Endothelial cell of umbilical vein (primary cell): ENCODE results near the gene FUBP3. TPM values are rescaled to one million over a fixed set of nuclear protein-coding genes. Genes with fewer than 3 reads are reported as not detected.

ENCODE experiments used
- BruUV-seq: library from RNA; stranded (reverse); fragments of 400-500 nt; replicated peaks from 2 replicates; lab custom pipeline; 2021; lab: Mats Ljungman, UMichigan
- CTCF ChIA-PET: fragments of 300-600, 350-600 bp; sonication (Branson Sonifier 250); formaldehyde crosslinking; loops from one replicate; lab custom pipeline; 2021; ENCODE audit warnings: antibody characterized with exemption, inconsistent platforms; lab: Charles Lee
- POLR2A ChIA-PET: fragments of 300-600, 350-600 bp; sonication (Branson Sonifier 250); formaldehyde crosslinking; loops from one replicate; lab custom pipeline; 2021; ENCODE audit warnings: antibody characterized with exemption, inconsistent platforms; lab: Charles Lee
- DNase-seq: peaks from one replicate; pipeline ENCODE4 v3.0.0-alpha.2; 2011; ENCODE audit warnings: low read depth, low spot score
- FAIRE-seq: peaks from 2 replicates; lab custom pipeline; 2011; peaks lifted over from hg19 to GRCh38; lab: Jason Lieb, UNC
- H2AFZ ChIP-seq: 2 replicates; pipeline ENCODE4 v1.6.0; 2012; ENCODE audit warnings: low read depth, low read length, control low read depth, inconsistent platforms
- H3K27ac ChIP-seq: 2 replicates; pipeline ENCODE4 v1.5.1; 2011; ENCODE audit warnings: low read depth, mild to moderate bottlenecking, control low read depth, low read length, moderate library complexity; ENCODE audit not compliant: insufficient read depth
- H3K27me3 ChIP-seq, 2 experiments: 2 replicates each; pipeline versions ENCODE4 v1.6.0 to v1.6.1; 2011; ENCODE audit warnings: low read length in 2 of 2, mixed read lengths in 1 of 2; ENCODE audit not compliant: control insufficient read depth in 2 of 2, insufficient read depth in 2 of 2
- H3K36me3 ChIP-seq, 2 experiments: 2 replicates in 1 of 2; 3 replicates in 1 of 2; pipeline ENCODE4 v1.5.1; 2011; ENCODE audit warnings: low read length in 2 of 2, mild to moderate bottlenecking in 1 of 2, moderate library complexity in 1 of 2; ENCODE audit not compliant: control insufficient read depth in 2 of 2, insufficient read depth in 2 of 2; ENCODE audit errors: extremely low read depth in 1 of 2
- H3K4me1 ChIP-seq: 3 replicates; pipeline ENCODE4 v1.5.1; 2011; ENCODE audit warnings: mild to moderate bottlenecking, low read length; ENCODE audit not compliant: control insufficient read depth, insufficient read depth; ENCODE audit errors: extremely low read depth
- H3K4me2 ChIP-seq: 2 replicates; pipeline ENCODE4 v1.6.1; 2011; ENCODE audit warnings: low read length, control low read depth, mixed read lengths; ENCODE audit not compliant: insufficient read depth
- H3K4me3 ChIP-seq, 3 experiments: fragments of 200-600 bp in 1 of 3; sonication (generic), shearing (Covaris generic) in 1 of 3; replicated peaks in 1 of 3; 2 replicates each; pipeline ENCODE4 v1.5.1; 2011 to 2016; ENCODE audit warnings: control low read depth in 3 of 3, low read length in 3 of 3, mild to moderate bottlenecking in 2 of 3, inconsistent platforms in 1 of 3, low read depth in 1 of 3, moderate library complexity in 1 of 3; ENCODE audit not compliant: insufficient read depth in 1 of 3
- H3K79me2 ChIP-seq: 2 replicates; pipeline ENCODE4 v1.6.0; 2012; ENCODE audit warnings: low read length, inconsistent platforms; ENCODE audit not compliant: control insufficient read depth, insufficient read depth
- H3K9ac ChIP-seq: replicated peaks from 2 replicates; pipeline ENCODE3; 2011; ENCODE audit warnings: low read length, control low read depth; ENCODE audit not compliant: insufficient read depth; ENCODE audit errors: extremely low read depth
- H3K9me1 ChIP-seq: replicated peaks from 3 replicates; pipeline ENCODE4 v1.6.0; 2011; ENCODE audit warnings: mild to moderate bottlenecking, low read length; ENCODE audit not compliant: control insufficient read depth, insufficient read depth; ENCODE audit errors: extremely low read depth
- H3K9me3 ChIP-seq: replicated peaks from 2 replicates; pipeline ENCODE4 v1.5.1; 2012; ENCODE audit warnings: low read length, inconsistent platforms; ENCODE audit not compliant: control insufficient read depth, insufficient read depth
- H4K20me1 ChIP-seq: replicated peaks from 2 replicates; pipeline ENCODE3; 2011; ENCODE audit warnings: mild to moderate bottlenecking, low read length; ENCODE audit not compliant: control insufficient read depth, insufficient read depth; ENCODE audit errors: extremely low read depth
- CTCF ChIP-seq, 2 donors: IDR thresholded peaks; 1 replicate in 1 of 2; 2 replicates in 1 of 2; pipeline ENCODE4 v1.5.1; 2011; ENCODE audit warnings: low read length in 2 of 2, mild to moderate bottlenecking in 2 of 2, moderate library complexity in 2 of 2, control low read depth in 1 of 2, inconsistent platforms in 1 of 2, low read depth in 1 of 2; ENCODE audit not compliant: insufficient read depth in 1 of 2; ENCODE audit errors: extremely low read depth in 1 of 2
- EZH2 ChIP-seq: IDR thresholded peaks from 2 replicates; pipeline ENCODE4 v1.6.1; 2012; ENCODE audit warnings: borderline replicate concordance, low read depth, mild to moderate bottlenecking, moderate library complexity, low read length, inconsistent platforms; ENCODE audit not compliant: severe bottlenecking
- MAX ChIP-seq: IDR thresholded peaks from 2 replicates; pipeline ENCODE4 v1.6.1; 2011; ENCODE audit not compliant: insufficient read depth, insufficient read length
- POLR2A ChIP-seq: IDR thresholded peaks from 2 replicates; pipeline ENCODE4 v1.6.1; 2012; ENCODE audit warnings: low read depth, mild to moderate bottlenecking, control low read depth, low read length
- dilution Hi-C: fragments of 300-500 bp; cut with MboI; formaldehyde crosslinking; loops from one replicate; pipeline ENCODE4 v1.15.0; 2019; ENCODE audit warnings: low sequenced_read_pairs; ENCODE audit not compliant: extremely low pct_ligation_motif_present
- intact Hi-C: fragments of 100-400 bp; cut with micrococcal nuclease; formaldehyde crosslinking; loops from one replicate; pipeline ENCODE4 v1.10.0; 2022
- polyA plus RNA-seq, 4 experiments: library from polyadenylated mRNA; depleted of rRNA in 3 of 4; stranded (reverse) in 3 of 4; unstranded in 1 of 4; fragments of >200 nt; gene quantifications; 2 replicates each; pipeline versions ENCODE4 v1.2.1 to v1.2.3, GENCODE V29; 2011 to 2012; ENCODE audit warnings: missing spikeins in 1 of 4
- total RNA-seq: library from RNA; stranded (reverse); gene quantifications from 2 replicates; pipeline ENCODE4 v1.2.3, GENCODE V29; 2021

The FUBP3 gene
- total and polyA plus RNA-seq, 2 donors (not counting 3 experiments of a cell fraction or from before 2014, with no cell fraction given), result 19.4 to 50.9 TPM

GRCh38 chr9:130635306-130635705 is 55.9 kb downstream of the FUBP3 start:
- intact Hi-C loops (no loop called here), dilution Hi-C loops (no loop called here)
- Histone ChIP-seq H3K36me3 (peaks cover 4 to 56% of the 10 kb centered on the region in 2 experiments), H3K79me2 (no peaks in the 10 kb centered on the region), H3K9me1 (no peaks in the 10 kb centered on the region), H2AFZ (no peak overlapping the region), H3K27me3 (no peaks in the 10 kb centered on the region), H3K9ac (no peak overlapping the region), H3K9me3 (no peaks in the 10 kb centered on the region), H3K4me1 (no peaks in the 10 kb centered on the region), H3K4me3 (no peak overlapping the region), H3K27ac (no peak overlapping the region), H4K20me1 (no peaks in the 10 kb centered on the region), H3K4me2 (no peak overlapping the region)
- ChIA-PET POLR2A (no interaction called here), CTCF (no interaction called here)
- no TSS peak for BruUV-seq
- TF ChIP-seq MAX (no peak), EZH2 (no peak), CTCF (IDR thresholded peaks at IDR 0.05; ENCODE audit: extremely low read depth in 1 of 2, insufficient read depth in 1 of 2, low read depth in 1 of 2, low read length in 2 of 2) (no peak), POLR2A (no peak)
- no peak for FAIRE-seq
- no peak for DNase-seq
